GM12864 (cell line): Measurements from ENCODE around the gene WLS.
A peak's percentile ranks its signal among the peaks of the same experiment; 100 is the strongest.
"Not testable (repeated sequence)": the region's sequence is repeated elsewhere in the genome, so short reads cannot be mapped to it uniquely, and the experiment has no call there.

Source experiments
- DNase-seq: peaks from one replicate; pipeline ENCODE4 v3.0.0-alpha.2; 2011; ENCODE audit warnings: low read depth
- H3K4me3 ChIP-seq: 2 replicates; pipeline ENCODE4 v1.5.1; 2011; ENCODE audit warnings: mild to moderate bottlenecking, low read depth, low read length, control low read depth
- CTCF ChIP-seq: IDR thresholded peaks from 2 replicates; pipeline ENCODE4 v1.5.1; 2011; ENCODE audit warnings: low read depth, mild to moderate bottlenecking, moderate library complexity, low read length, control low read depth, inconsistent platforms; ENCODE audit errors: missing control alignments

Gene WLS

GRCh38 chr1:68168545-68169171 lies 63.7 kb downstream of the WLS start:
- DNase-seq: no peak
- H3K4me3 ChIP-seq: no peak overlapping the region
- no peak for TF ChIP-seq CTCF

- no peak for TF ChIP-seq CTCF
- DNase-seq: no peak
- no peak overlapping the region for H3K4me3 ChIP-seq
Measured at GRCh38 chr1:68167211-68167610, 65.1 kb downstream of the WLS start.

- no peak for DNase-seq
- no peak for TF ChIP-seq CTCF
- H3K4me3 ChIP-seq: no peak overlapping the region
Measured at GRCh38 chr1:68166348-68166747, 66.0 kb downstream of the WLS start.

GRCh38 chr1:68165665-68166064 lies 66.7 kb downstream of the WLS start:
- DNase-seq: no peak
- no peak for TF ChIP-seq CTCF

GRCh38 chr1:68164918-68165317 lies 67.4 kb downstream of the WLS start:
- no peak overlapping the region for H3K4me3 ChIP-seq
- DNase-seq: no peak
- TF ChIP-seq CTCF: no peak

More at GRCh38 chr1:68165665-68166064, 66.7 kb downstream of the WLS start:
- H3K4me3 ChIP-seq: no peak overlapping the region

- no peak for DNase-seq
- no peak for TF ChIP-seq CTCF
- H3K4me3 ChIP-seq: no peak overlapping the region
Measured at GRCh38 chr1:68163220-68163619, 69.1 kb downstream of the WLS start.

GRCh38 chr1:68162761-68163160 lies 69.6 kb downstream of the WLS start:
- H3K4me3 ChIP-seq: no peak overlapping the region
- no peak for DNase-seq
- peak; percentile 15 for TF ChIP-seq CTCF

- not testable (repeated sequence) for H3K4me3 ChIP-seq, DNase-seq
Measured at GRCh38 chr1:68161672-68162071, 70.7 kb downstream of the WLS start.

- not testable (repeated sequence) for H3K4me3 ChIP-seq
- peak; percentile 41 for DNase-seq
Measured at GRCh38 chr1:68160935-68161334, 71.4 kb downstream of the WLS start.
